ENCODE measurements around the gene ENOX1.

Gene ENOX1

GRCh38 chr13:43370842-43371241 is 415.9 kb downstream of the ENOX1 start:
- no peak overlapping the region for H3K4me3 ChIP-seq (ENCODE audit: low read length)
- no peak for DNase-seq (ENCODE audit: low read depth)
- no peak for TF ChIP-seq CTCF (conservative IDR thresholded peaks at IDR 0.05; ENCODE audit: low read length)

GRCh38 chr13:43369319-43369718 is 417.5 kb downstream of the ENOX1 start:
- no peak for DNase-seq (ENCODE audit: low read depth)
- TF ChIP-seq CTCF (conservative IDR thresholded peaks at IDR 0.05; ENCODE audit: low read length): no peak
- no peak overlapping the region for H3K4me3 ChIP-seq (ENCODE audit: low read length)

GRCh38 chr13:43368003-43368402 is 418.8 kb downstream of the ENOX1 start:
- no peak for TF ChIP-seq CTCF (conservative IDR thresholded peaks at IDR 0.05; ENCODE audit: low read length)
- DNase-seq (ENCODE audit: low read depth): peak; percentile 70
- H3K4me3 ChIP-seq (ENCODE audit: low read length): peak overlapping the region; percentile 26

- no peak for TF ChIP-seq CTCF (conservative IDR thresholded peaks at IDR 0.05; ENCODE audit: low read length)
- no peak for DNase-seq (ENCODE audit: low read depth)
- H3K4me3 ChIP-seq (ENCODE audit: low read length): no peak overlapping the region
Observed at GRCh38 chr13:43365039-43365344, 421.8 kb downstream of the ENOX1 start.

GRCh38 chr13:43364210-43365038 is 422.3 kb downstream of the ENOX1 start:
- H3K4me3 ChIP-seq (ENCODE audit: low read length): peak overlapping the region; percentile 11; the same call in 1 of the 2 replicates
- peak; percentile 17; the same call in 1 of the 2 replicates for TF ChIP-seq CTCF (conservative IDR thresholded peaks at IDR 0.05; ENCODE audit: low read length)
- peak; percentile 69 for DNase-seq (ENCODE audit: low read depth)

GRCh38 chr13:43363156-43363953 is 423.4 kb downstream of the ENOX1 start:
- DNase-seq (ENCODE audit: low read depth): peak; percentile 78
- no peak for TF ChIP-seq CTCF (conservative IDR thresholded peaks at IDR 0.05; ENCODE audit: low read length)
- no peak overlapping the region for H3K4me3 ChIP-seq (ENCODE audit: low read length)
